SH-SY5Y (cell line): ENCODE data around the gene PRDM2.

Experiments
- GATA2 ChIP-seq: IDR thresholded peaks from 2 replicates; pipeline ENCODE4 v1.6.1; 2011; ENCODE audit warnings: mild to moderate bottlenecking, low read depth, low read length
- GATA3 ChIP-seq: IDR thresholded peaks from 2 replicates; pipeline ENCODE4 v1.6.1; 2011; ENCODE audit warnings: low read depth, mild to moderate bottlenecking, low read length, moderate library complexity

PRDM2 gene

GRCh38 chr1:13781907-13782633 is 82.1 kb downstream of the PRDM2 start:
- TF ChIP-seq GATA2: no peak
- TF ChIP-seq GATA3: no peak

- TF ChIP-seq GATA3 (no peak), GATA2 (no peak)
Measured at GRCh38 chr1:13782634-13783360, 82.8 kb downstream of the PRDM2 start.

GRCh38 chr1:13783551-13783950 is 83.6 kb downstream of the PRDM2 start:
- TF ChIP-seq GATA2 (no peak), GATA3 (no peak)

- no peak for TF ChIP-seq GATA3
- TF ChIP-seq GATA2: no peak
Measured at GRCh38 chr1:13784971-13785370, 85.0 kb downstream of the PRDM2 start.

- no peak for TF ChIP-seq GATA3
- TF ChIP-seq GATA2: no peak
Measured at GRCh38 chr1:13786541-13786940, 86.6 kb downstream of the PRDM2 start.

GRCh38 chr1:13788795-13789194 is 88.8 kb downstream of the PRDM2 start:
- TF ChIP-seq GATA2 (no peak), GATA3 (no peak)

- TF ChIP-seq GATA3 (no peak), GATA2 (no peak)
Measured at GRCh38 chr1:13790290-13791030, 90.5 kb downstream of the PRDM2 start.

- no peak for TF ChIP-seq GATA3
- TF ChIP-seq GATA2: no peak
Measured at GRCh38 chr1:13792419-13792818, 92.4 kb downstream of the PRDM2 start.

- no peak for TF ChIP-seq GATA2
- no peak for TF ChIP-seq GATA3
Measured at GRCh38 chr1:13793088-13793730, 93.2 kb downstream of the PRDM2 start.

GRCh38 chr1:13794231-13795187 is 94.5 kb downstream of the PRDM2 start:
- TF ChIP-seq GATA3: no peak
- no peak for TF ChIP-seq GATA2

GRCh38 chr1:13797397-13797796 is 97.4 kb downstream of the PRDM2 start:
- no peak for TF ChIP-seq GATA3
- no peak for TF ChIP-seq GATA2

GRCh38 chr1:13798120-13798519 is 98.1 kb downstream of the PRDM2 start:
- no peak for TF ChIP-seq GATA2
- no peak for TF ChIP-seq GATA3

- TF ChIP-seq GATA2 (no peak), GATA3 (no peak)
Measured at GRCh38 chr1:13799502-13800283, 99.7 kb downstream of the PRDM2 start.
